Suprapubic skin (tissue), 3 donors: ENCODE data around the gene MARS1.

Experiments used
- CTCF ChIP-seq, 2 donors: fragments of 200-600 bp in 1 of 2; fragments of 450-650 bp in 1 of 2; sonication (generic) in 1 of 2; IDR thresholded peaks; one replicate each; pipeline ENCODE4 v1.5.1; 2016 to 2019; ENCODE audit warnings: antibody characterized with exemption in 2 of 2, mild to moderate bottlenecking in 1 of 2, moderate library complexity in 1 of 2
- EP300 ChIP-seq: sonication (generic); formaldehyde crosslinking; IDR thresholded peaks from one replicate; pipeline ENCODE4 v1.6.1; 2017; ENCODE audit warnings: antibody characterized with exemption

GRCh38 chr12:57539134-57539768 is 51.4 kb downstream of the MARS1 start:
- TF ChIP-seq EP300 = no peak
- TF ChIP-seq CTCF (IDR thresholded peaks at IDR 0.05) = no peak
